DMS 273 treated with DMSO at 0.1 percent for 48 hours (cell line): ENCODE results near the gene PTPRE.
"Not testable (repeated sequence)": the region's sequence is repeated elsewhere in the genome, so short reads cannot be mapped to it uniquely, and the experiment has no call there.

Experiments used
- DNase-seq: peaks from one replicate; lab custom pipeline; 2025; lab: John Stamatoyannopoulos, UW

Gene PTPRE

GRCh38 chr10:127982601-127983000 lies 75.7 kb downstream of the PTPRE start:
- no peak for DNase-seq

DNA sequence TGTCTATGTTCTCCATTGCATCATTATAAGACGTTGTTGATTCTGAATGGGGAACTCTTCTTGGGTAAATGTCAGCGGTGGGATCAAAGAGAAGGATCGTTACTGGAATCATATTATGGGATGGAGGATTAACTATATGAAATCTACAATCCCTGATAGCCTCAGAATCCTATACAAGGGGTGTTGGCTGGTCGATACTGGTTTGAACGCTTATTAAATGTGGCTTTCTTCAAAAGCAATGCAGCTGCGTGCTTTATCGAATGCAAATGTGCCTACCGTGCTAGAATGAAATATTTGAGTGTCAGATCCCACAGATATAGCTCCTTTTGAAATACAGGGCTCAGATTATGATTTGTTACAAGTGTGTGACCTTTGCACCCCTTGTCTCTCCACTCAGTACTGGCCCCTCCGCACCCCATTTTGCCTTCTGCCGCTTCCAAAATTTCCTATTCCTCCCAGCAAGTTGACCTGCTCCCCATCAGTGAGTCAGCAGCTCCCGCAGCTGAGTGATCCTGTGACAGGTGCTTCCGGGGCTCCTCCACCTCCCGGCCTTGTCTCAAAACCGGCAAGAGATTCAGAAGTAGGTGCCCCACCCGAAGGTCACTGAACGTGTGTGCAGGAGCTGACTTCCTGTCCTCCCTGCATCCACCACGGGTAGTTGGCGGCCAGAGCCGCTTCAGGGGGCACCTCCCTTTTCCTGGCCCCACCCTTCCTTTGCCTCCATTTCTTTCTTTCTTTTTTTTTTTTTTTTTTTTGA lies 76.6 kb downstream of the PTPRE start:
- DNase-seq: no peak

GRCh38 chr10:127984945-127985344 lies 78.0 kb downstream of the PTPRE start:
- DNase-seq: no peak

DNA sequence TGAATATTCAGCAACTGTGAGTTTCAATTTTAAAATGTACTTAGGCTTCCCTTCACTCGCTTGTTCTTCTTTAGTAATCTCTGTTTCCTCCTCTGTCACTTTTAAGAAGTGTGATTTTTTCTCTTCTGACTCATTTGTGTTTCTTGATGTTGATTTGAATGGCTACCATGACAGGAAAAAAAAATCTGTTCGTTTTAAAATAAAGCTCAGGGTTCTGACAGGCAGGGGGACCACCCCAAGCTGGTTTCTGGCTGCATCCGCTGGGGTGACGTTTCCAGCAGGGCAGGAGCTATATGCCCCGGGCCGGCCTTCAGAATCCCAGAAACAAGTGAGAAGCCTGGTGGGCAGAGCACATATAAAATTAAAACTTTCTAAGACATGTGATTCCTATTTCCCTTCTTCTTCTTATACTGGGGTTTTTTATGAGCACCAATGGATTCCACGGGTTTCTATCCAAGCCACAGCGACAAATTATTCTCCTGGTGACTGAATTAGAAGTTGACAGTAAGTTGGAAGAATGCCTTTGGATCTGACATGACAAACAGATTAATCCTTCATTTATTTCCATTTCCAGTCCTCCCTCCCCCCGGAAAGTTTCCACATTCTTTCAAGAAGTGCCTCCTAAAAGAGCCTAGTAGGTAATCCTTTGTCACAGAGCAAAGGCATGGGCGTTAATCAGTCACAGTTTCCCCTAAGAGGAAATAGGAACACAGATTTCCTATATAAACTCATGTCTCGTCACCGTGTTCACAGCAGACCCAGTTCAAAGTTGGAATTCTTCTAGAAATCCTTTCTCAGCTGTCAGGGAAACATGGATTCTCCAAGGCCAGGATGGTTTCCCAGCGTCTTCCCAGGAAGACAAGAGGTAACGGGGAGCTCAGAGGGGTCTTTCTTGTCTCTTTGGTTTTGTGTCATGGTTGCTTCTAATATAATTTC lies 79.9 kb downstream of the PTPRE start:
- no peak for DNase-seq

- DNase-seq: no peak
Observed at GRCh38 chr10:127987467-127988380, 80.8 kb downstream of the PTPRE start.

- no peak for DNase-seq
Observed at GRCh38 chr10:127989481-127990012, 82.6 kb downstream of the PTPRE start.

GRCh38 chr10:127990132-127990788 lies 83.4 kb downstream of the PTPRE start:
- not testable (repeated sequence) for DNase-seq

- no peak for DNase-seq
Observed at GRCh38 chr10:127990846-127991542, 84.1 kb downstream of the PTPRE start.

- no peak for DNase-seq
Observed at GRCh38 chr10:127991543-127992255, 84.8 kb downstream of the PTPRE start.

GRCh38 chr10:127992376-127992775 lies 85.5 kb downstream of the PTPRE start:
- no peak for DNase-seq

- no peak for DNase-seq
Observed at GRCh38 chr10:127993056-127993690, 86.3 kb downstream of the PTPRE start.

- DNase-seq: no peak
Observed at GRCh38 chr10:127995939-127996338, 89.0 kb downstream of the PTPRE start.

DNA sequence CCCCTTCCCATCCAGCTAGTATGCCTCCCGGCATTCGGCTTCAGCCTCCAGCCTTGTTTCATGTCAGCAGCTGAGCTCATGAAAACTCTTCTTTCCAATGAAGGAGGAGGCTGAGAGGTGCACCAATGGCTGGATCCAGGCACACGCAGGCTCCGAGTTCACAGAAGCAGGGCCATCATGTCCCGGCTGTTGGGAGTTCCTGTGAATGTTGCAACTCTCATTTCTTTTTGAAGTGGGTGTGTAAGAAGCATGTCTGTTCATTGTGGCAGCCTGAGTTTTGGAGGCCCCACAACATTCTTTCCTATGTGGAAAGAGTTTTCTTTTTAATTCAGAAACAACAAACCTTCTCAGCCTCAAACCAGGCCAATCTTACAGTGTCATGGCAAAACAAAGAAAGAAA lies 89.7 kb downstream of the PTPRE start:
- DNase-seq: no peak

DNA sequence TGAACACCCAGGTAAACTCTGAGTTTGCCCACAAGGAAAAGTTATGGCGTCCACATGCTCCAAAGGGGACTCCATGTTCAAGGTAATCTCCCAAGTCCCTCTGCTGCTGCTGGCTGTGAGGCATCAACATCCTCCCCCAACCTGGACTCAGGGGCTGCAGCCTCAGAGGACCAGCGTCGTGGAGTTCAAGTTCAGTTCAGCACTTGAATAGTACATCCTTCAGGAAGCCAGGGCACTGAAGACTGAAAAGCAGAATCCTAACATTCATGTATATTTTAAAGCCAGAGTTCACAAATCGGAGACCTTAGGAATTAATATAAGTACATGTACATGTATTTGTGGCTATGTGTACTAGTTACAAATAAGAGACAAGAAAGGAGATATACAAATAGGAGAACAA lies 90.4 kb downstream of the PTPRE start:
- DNase-seq: no peak

DNA sequence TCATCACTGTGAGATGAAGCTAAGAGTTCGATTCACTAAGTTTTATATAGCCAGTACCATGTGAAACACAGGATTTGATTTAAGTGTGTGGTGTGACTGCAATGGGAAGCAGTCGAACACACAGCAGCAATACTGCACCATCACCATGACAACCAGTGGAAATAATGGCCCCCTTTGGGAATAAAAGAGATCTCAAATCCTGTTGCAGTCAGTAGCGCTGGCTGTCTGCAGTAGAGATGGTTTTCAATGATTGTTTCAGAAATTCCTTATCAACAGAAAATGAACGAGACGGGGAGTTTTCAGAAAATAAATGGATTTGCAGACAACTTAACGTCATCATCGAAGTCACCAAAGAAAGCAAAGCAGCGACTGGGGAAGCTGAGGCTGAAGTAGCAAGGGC lies 91.0 kb downstream of the PTPRE start:
- DNase-seq: no peak

DNA sequence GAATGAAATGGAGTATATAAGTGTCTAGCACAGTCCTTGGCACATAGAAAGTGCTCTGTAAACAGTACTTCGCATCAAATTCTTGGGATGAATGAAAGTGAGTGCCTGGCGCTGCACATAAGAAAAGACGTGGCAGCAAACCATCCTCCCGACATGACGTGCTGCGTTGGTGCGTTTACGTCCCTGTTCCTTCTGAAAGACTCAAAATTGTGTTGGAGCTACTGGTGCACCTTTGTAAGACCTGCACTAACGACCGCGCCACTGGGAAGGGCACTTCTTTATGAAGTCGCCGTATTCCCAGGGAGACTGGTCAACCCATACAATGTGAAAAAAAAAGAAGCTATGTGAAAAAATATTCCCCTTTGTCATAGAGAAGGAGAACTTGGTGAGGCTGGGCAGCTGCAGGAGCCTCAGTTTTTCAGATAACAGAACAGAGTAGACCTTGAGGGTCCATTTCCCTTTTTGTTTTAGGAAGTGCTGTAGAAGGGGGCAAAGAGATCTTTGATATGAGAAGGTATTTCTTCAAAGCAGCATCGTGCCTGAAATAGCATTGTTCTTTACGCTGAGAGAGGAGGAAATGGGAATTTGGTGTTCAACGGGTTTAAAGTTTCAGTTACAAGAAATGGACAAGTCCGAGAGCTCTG lies 91.7 kb downstream of the PTPRE start:
- no peak for DNase-seq

DNA sequence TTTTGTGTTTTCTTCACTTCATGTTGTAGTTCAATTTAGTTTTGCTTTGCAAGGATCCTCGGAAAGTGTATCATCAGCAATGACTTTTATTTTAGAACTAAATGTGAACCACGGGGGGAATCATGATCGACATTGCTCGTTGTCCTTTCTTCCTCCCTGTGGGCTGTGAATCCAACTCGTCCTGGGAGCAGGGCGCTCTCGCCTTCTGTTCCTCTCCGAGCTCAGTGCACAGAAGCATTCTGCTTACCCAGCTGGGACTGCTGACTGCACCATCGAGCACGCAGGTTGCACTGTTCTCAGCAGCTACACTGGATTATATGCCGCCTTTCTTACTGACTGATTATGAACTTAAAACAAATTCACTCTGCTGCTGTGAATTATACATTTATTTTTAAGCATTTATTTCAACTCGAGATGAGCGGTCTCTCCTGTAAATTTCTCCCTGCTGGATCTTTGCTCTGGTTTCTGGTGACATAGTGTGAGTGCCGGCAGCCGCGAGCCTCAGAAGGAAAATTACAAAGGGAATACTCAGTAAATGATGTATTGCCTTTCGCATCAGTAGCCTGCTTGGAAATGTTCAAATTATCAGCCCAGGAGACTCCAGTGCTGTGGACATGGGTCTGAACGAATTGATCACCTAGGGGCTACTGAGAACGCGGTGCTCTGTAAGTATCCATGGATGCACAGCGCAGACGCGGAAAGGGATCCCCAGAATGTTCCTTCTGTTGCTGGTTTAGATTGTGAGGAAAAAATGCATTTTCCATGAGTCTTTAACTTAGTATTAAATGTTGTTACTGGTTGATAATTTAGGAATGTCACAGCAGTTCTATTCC lies 92.6 kb downstream of the PTPRE start:
- DNase-seq: no peak
